ENCODE results near the gene TRIM73. TPM values are rescaled to one million over a fixed set of nuclear protein-coding genes. Genes with fewer than 3 reads are reported as not detected.
A peak's percentile ranks its signal among the peaks of the same experiment; 100 is the strongest.
"Not testable (repeated sequence)": the region's sequence is repeated elsewhere in the genome, so short reads cannot be mapped to it uniquely, and the experiment has no call there.

The TRIM73 gene
- total RNA-seq, 1 donor from 2014 or later, result 2.8 TPM

GRCh38 chr7:75415829-75416373 is 20.5 kb downstream of the TRIM73 start:
- DNase-seq, result not testable (repeated sequence)

- not testable (repeated sequence) for DNase-seq
Observed at GRCh38 chr7:75416787-75417186, 21.4 kb downstream of the TRIM73 start.

- DNase-seq, result not testable (repeated sequence)
Observed at GRCh38 chr7:75418292-75418858, 22.9 kb downstream of the TRIM73 start.

GRCh38 chr7:75419210-75419609 is 23.8 kb downstream of the TRIM73 start:
- DNase-seq, result not testable (repeated sequence)

- peak; percentile 30 for DNase-seq
Observed at GRCh38 chr7:75419693-75420092, 24.3 kb downstream of the TRIM73 start.

GRCh38 chr7:75420152-75420551 is 24.7 kb downstream of the TRIM73 start:
- not testable (repeated sequence) for DNase-seq

- not testable (repeated sequence) for DNase-seq
Observed at GRCh38 chr7:75421798-75422710, 26.6 kb downstream of the TRIM73 start.

- DNase-seq, result not testable (repeated sequence)
Observed at GRCh38 chr7:75423481-75423880, 28.1 kb downstream of the TRIM73 start.

GRCh38 chr7:75439000-75439399 is 43.6 kb downstream of the TRIM73 start:
- not testable (repeated sequence) for DNase-seq

- not testable (repeated sequence) for DNase-seq
Observed at GRCh38 chr7:75442101-75442464, 46.7 kb downstream of the TRIM73 start.

- peak; percentile 34 for DNase-seq
Observed at GRCh38 chr7:75442465-75443111, 47.2 kb downstream of the TRIM73 start.

GRCh38 chr7:75449946-75450345 is 54.5 kb downstream of the TRIM73 start:
- not testable (repeated sequence) for DNase-seq

- not testable (repeated sequence) for DNase-seq
Observed at GRCh38 chr7:75452494-75452955, 57.1 kb downstream of the TRIM73 start.

Small RNA genes lying within 50 kb of the gene (small RNA-seq; reads per million reads assigned to genes)
- not detected for gene RF00019 (ENCODE audit: low replicate concordance)

Other genes with a start within 250 kb of the TRIM73 start
- gene POM121C, start 90.7 kb downstream of the TRIM73 start, total RNA-seq, result 19.5 TPM
- gene SPDYE5, start 96.7 kb downstream of the TRIM73 start, total RNA-seq, result not detected

Measured in tongue (tissue), 3 donors.